ENCODE results near the gene TMEM120B. TPM values are rescaled to one million over a fixed set of nuclear protein-coding genes. Genes with fewer than 3 reads are reported as not detected.
"Not testable (repeated sequence)": the region's sequence is repeated elsewhere in the genome, so short reads cannot be mapped to it uniquely, and the experiment has no call there.

Gene TMEM120B
- total RNA-seq, 4 donors from 2014 or later = 5.9 to 11.2 (median 6.4) TPM

- in situ Hi-C loops (cut with MboI; ENCODE audit: low sequenced_read_pairs in 4 of 4) = no loop called here
Observed at GRCh38 chr12:121787063-121788025, 74.8 kb downstream of the TMEM120B start.

GRCh38 chr12:121788176-121788818 is 75.7 kb downstream of the TMEM120B start:
- Histone ChIP-seq H3K27ac (peak overlapping the region in 1 of 4 donors; percentile 63), H3K4me1 (peaks cover 6 to 10% of the 10 kb centered on the region in 2 donors), H3K9me3 (no peaks in the 10 kb centered on the region), H3K36me3 (no peaks in the 10 kb centered on the region), H3K27me3 (no peaks in the 10 kb centered on the region), H3K4me3 (no peak overlapping the region)
- intact Hi-C loops (cut with DNase I; ENCODE audit: low total_unique reads) = no loop called here
- TF ChIP-seq POLR2A (IDR thresholded peaks at IDR 0.05) (no peak), CTCF (IDR thresholded peaks at IDR 0.05 in 4 of 5, conservative IDR thresholded peaks at IDR 0.05 in 1 of 5) (no peak)
- ATAC-seq = no peak
- DNase-seq = no peak
- in situ Hi-C loops (cut with MboI; ENCODE audit: low sequenced_read_pairs in 4 of 4) = no loop called here

More at GRCh38 chr12:121787063-121788025, 74.8 kb downstream of the TMEM120B start:
- ATAC-seq (no peak), DNase-seq (no peak)
- H3K27ac ChIP-seq = peak overlapping the region in 1 of 4 donors; percentile 21
- no peaks in the 10 kb centered on the region for H3K36me3 ChIP-seq
- intact Hi-C loops (cut with DNase I; ENCODE audit: low total_unique reads) = no loop called here
- H3K4me3 ChIP-seq = no peak overlapping the region
- H3K9me3 ChIP-seq = no peaks in the 10 kb centered on the region
- no peaks in the 10 kb centered on the region for H3K27me3 ChIP-seq
- peaks cover 5 to 10% of the 10 kb centered on the region in 2 donors for H3K4me1 ChIP-seq
- TF ChIP-seq POLR2A (IDR thresholded peaks at IDR 0.05) = no peak
- no peak for TF ChIP-seq CTCF (IDR thresholded peaks at IDR 0.05 in 4 of 5, conservative IDR thresholded peaks at IDR 0.05 in 1 of 5)

GRCh38 chr12:121789233-121789781 is 76.8 kb downstream of the TMEM120B start:
- H3K27ac ChIP-seq = peak overlapping the region; percentile 31 to 63 (median 46)
- no peak overlapping the region for H3K4me3 ChIP-seq
- H3K27me3 ChIP-seq = no peaks in the 10 kb centered on the region
- TF ChIP-seq CTCF (IDR thresholded peaks at IDR 0.05 in 4 of 5, conservative IDR thresholded peaks at IDR 0.05 in 1 of 5) (no peak), POLR2A (IDR thresholded peaks at IDR 0.05) (no peak)
- DNase-seq = no peak
- no peak for ATAC-seq
- in situ Hi-C loops (cut with MboI; ENCODE audit: low sequenced_read_pairs in 4 of 4) (no loop called here), intact Hi-C loops (cut with DNase I; ENCODE audit: low total_unique reads) (no loop called here)
- H3K36me3 ChIP-seq = no peaks in the 10 kb centered on the region
- peaks cover 15 to 17% of the 10 kb centered on the region in 2 donors for H3K4me1 ChIP-seq
- no peaks in the 10 kb centered on the region for H3K9me3 ChIP-seq

- H3K4me3 ChIP-seq = no peak overlapping the region
- no peaks in the 10 kb centered on the region for H3K27me3 ChIP-seq
- TF ChIP-seq POLR2A (IDR thresholded peaks at IDR 0.05) (no peak), CTCF (IDR thresholded peaks at IDR 0.05 in 4 of 5, conservative IDR thresholded peaks at IDR 0.05 in 1 of 5) (no peak)
- no peaks in the 10 kb centered on the region for H3K9me3 ChIP-seq
- H3K36me3 ChIP-seq = no peaks in the 10 kb centered on the region
- peak overlapping the region; percentile 31 to 63 (median 46) for H3K27ac ChIP-seq
- ATAC-seq (no peak), DNase-seq (no peak)
- intact Hi-C loops (cut with DNase I; ENCODE audit: low total_unique reads) (no loop called here), in situ Hi-C loops (cut with MboI; ENCODE audit: low sequenced_read_pairs in 4 of 4) (loop anchor here in 3 of 4 donors (5.0 to 10.0 kb wide), 3 partner anchors 93 to 95 kb away; partner anchors contain the start of gene PSMD9 (in 3 of the 3))
- peaks cover 21 to 24% of the 10 kb centered on the region in 2 donors for H3K4me1 ChIP-seq
Observed at GRCh38 chr12:121789800-121790728, 77.5 kb downstream of the TMEM120B start.

GRCh38 chr12:121790785-121791184 is 78.2 kb downstream of the TMEM120B start:
- H3K9me3 ChIP-seq; DNase-seq; H3K4me3 ChIP-seq; H3K27ac ChIP-seq; ATAC-seq; H3K27me3 ChIP-seq; intact Hi-C loops (cut with DNase I; ENCODE audit: low total_unique reads); H3K36me3 ChIP-seq: not testable (repeated sequence)
- peaks cover 28 to 31% of the 10 kb centered on the region in 2 donors for H3K4me1 ChIP-seq
- in situ Hi-C loops (cut with MboI; ENCODE audit: low sequenced_read_pairs in 4 of 4) = loop anchor here in 3 of 4 donors (5.0 to 10.0 kb wide), 3 partner anchors 93 to 96 kb away; partner anchors contain the start of gene PSMD9 (in 3 of the 3)

All from gastrocnemius medialis (tissue), 4 donors.